Common myeloid progenitor, CD34-positive (primary cell): ENCODE results near the gene HELZ2.
A peak's percentile ranks its signal among the peaks of the same experiment; 100 is the strongest.

ENCODE experiments used
- CTCF ChIA-PET: fragments of 350-600 bp; sonication (Branson Sonifier 250); formaldehyde crosslinking; loops from one replicate; lab custom pipeline; 2021; ENCODE audit warnings: antibody characterized with exemption; lab: Charles Lee
- POLR2A ChIA-PET: fragments of 350-600 bp; sonication (Branson Sonifier 250); formaldehyde crosslinking; loops from one replicate; lab custom pipeline; 2021; ENCODE audit warnings: antibody characterized with exemption; lab: Charles Lee
- DNase-seq, 3 donors: peaks; one replicate each; pipeline versions ENCODE4 v3.0.0 to v3.0.0-alpha.2; 2013
- H3K27ac ChIP-seq, 2 experiments: 1 replicate in 1 of 2; 2 replicates in 1 of 2; pipeline ENCODE4 v1.7.0; 2013; ENCODE audit warnings: inconsistent platforms in 2 of 2, low read length in 2 of 2, mild to moderate bottlenecking in 2 of 2, low read depth in 1 of 2, moderate library complexity in 1 of 2; ENCODE audit not compliant: severe bottlenecking in 2 of 2, insufficient read depth in 1 of 2, poor library complexity in 1 of 2
- H3K27me3 ChIP-seq, 5 experiments: replicated peaks in 2 of 5; 1 replicate in 3 of 5; 2 replicates in 2 of 5; pipeline versions ENCODE4 v1.6.1 to v1.7.0; 2013; ENCODE audit warnings: low read length in 4 of 5, mild to moderate bottlenecking in 2 of 5, moderate library complexity in 2 of 5, inconsistent platforms in 1 of 5; ENCODE audit not compliant: insufficient read depth in 5 of 5, control insufficient read depth in 4 of 5
- H3K36me3 ChIP-seq, 4 experiments: 1 replicate in 2 of 4; 2 replicates in 2 of 4; pipeline versions ENCODE4 v1.6.1 to v1.7.0; 2013; ENCODE audit warnings: low read length in 3 of 4, control low read depth in 1 of 4, mild to moderate bottlenecking in 1 of 4; ENCODE audit not compliant: control insufficient read depth in 4 of 4, insufficient read depth in 4 of 4
- H3K4me1 ChIP-seq, 4 experiments: 1 replicate in 3 of 4; 2 replicates in 1 of 4; pipeline versions ENCODE4 v1.6.1 to v1.7.1; 2013; ENCODE audit warnings: low read length in 3 of 4, mild to moderate bottlenecking in 3 of 4, control low read depth in 1 of 4, inconsistent platforms in 1 of 4, moderate library complexity in 1 of 4; ENCODE audit not compliant: control insufficient read depth in 4 of 4, insufficient read depth in 4 of 4; ENCODE audit errors: control extremely low read depth in 1 of 4
- H3K4me3 ChIP-seq, 7 experiments: 1 replicate in 4 of 7; 2 replicates in 3 of 7; pipeline versions ENCODE4 v1.5.1 to v1.7.0; 2013; ENCODE audit warnings: mild to moderate bottlenecking in 7 of 7, low read length in 6 of 7, moderate library complexity in 6 of 7, inconsistent platforms in 2 of 7, low read depth in 2 of 7, control low read depth in 1 of 7; ENCODE audit not compliant: insufficient read depth in 4 of 7, control insufficient read depth in 1 of 7; ENCODE audit errors: extremely low read depth in 1 of 7
- H3K9me3 ChIP-seq, 5 experiments: 1 replicate in 4 of 5; 2 replicates in 1 of 5; pipeline versions ENCODE4 v1.6.1 to v1.7.1; 2013; ENCODE audit warnings: low read length in 4 of 5, mild to moderate bottlenecking in 2 of 5, inconsistent platforms in 1 of 5, low read depth in 1 of 5, moderate library complexity in 1 of 5; ENCODE audit not compliant: control insufficient read depth in 4 of 5, insufficient read depth in 2 of 5; ENCODE audit errors: control extremely low read depth in 1 of 5
- WGBS: methylation state at CpG from one replicate; pipeline ENCODE4 v1.1.5; 2013; ENCODE audit not compliant: insufficient coverage; 5-methylcytosine and 5-hydroxymethylcytosine counted together

HELZ2 gene

DNA sequence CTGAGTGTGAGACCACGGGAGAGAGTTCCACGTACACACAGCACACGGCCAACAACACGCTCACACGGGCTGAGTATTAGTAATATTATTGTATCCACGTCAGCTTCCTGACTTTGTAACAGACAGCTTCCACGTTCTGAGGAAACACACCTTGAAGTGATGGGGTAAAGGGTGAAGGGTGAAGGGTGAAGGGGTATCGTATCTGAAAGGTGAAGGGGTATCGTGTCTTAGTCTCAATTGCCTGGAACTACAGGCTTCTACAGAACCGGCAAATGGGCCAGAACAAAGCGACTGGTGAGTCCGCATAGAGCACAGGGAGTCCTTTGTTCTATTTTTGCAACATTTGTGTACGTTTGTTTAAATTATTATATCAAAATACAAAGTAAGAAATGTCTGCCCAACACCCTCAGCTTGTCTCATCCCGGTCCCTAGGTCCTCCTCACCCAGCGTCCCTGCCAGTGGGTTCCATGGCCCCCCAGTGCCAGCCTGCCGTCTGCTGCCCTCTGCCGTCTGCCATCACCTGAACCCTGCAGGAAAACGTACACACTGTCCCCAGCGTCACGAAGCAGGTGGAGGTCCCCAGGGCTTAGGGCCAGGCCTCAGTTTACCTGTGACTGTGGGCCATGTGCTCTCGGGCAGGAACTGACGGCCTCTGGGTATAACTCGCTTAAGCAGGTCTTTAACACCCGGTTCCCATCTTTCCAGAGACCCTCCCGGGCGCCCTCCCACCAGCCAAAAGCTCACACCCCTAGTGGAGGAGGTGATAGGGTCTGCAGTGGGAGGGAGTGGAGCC, 4.4 kb upstream of the HELZ2 start:
- WGBS = 88% methylated on average over 15 of the region's 26 CpGs

DNA sequence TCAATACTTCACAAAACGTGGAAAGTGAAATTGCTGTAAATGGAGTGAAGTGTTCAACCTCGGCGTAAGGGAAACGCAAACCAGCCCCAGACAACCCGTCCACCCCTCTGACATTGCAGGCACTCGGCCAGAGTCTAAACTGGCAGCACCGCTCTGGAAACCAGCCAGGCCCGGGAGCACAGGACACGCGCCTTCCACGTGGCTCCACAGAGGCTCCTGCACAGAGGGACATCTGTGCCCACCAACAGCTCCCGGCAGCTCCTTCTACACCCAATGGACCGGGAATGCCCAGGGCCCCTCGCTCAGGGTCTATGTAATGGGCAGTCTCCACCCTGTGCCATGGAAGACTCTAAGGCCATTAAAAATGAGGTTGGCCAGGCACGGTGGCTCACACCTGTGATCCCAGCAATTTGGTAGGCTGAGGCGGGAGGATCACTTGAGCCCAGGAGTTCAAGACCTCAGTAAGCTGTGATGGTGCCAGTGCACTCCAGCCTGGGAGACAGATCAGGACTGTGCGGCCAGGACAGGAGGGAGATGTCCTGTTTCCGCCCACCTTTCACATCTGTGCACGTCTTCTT, 3.4 kb upstream of the HELZ2 start:
- peaks cover 0 to 17% (median 11%) of the 10 kb centered on the region in 4 experiments for H3K4me1 ChIP-seq
- peaks cover 0 to 16% (median 3%) of the 10 kb centered on the region in 5 experiments for H3K27me3 ChIP-seq
- CTCF ChIA-PET = interaction anchor here (0.9 to 1.5 kb wide), 7 partner anchors 8 to 185 kb away, joined by 3 to 9 read pairs (median 3); partner anchors contain the start of gene PTK6
- WGBS = 93% methylated on average over 18 of the region's 19 CpGs
- no peak for DNase-seq
- POLR2A ChIA-PET = no interaction called here
- H3K9me3 ChIP-seq = no peaks in the 10 kb centered on the region
- no peaks in the 10 kb centered on the region for H3K36me3 ChIP-seq
- no peak overlapping the region for H3K27ac ChIP-seq
- H3K4me3 ChIP-seq = no peak overlapping the region

More for the DNA sequence above, 4.4 kb upstream of the HELZ2 start:
- no peak overlapping the region for H3K27ac ChIP-seq
- no peak overlapping the region for H3K4me3 ChIP-seq
- ChIA-PET CTCF (interaction anchor here (0.9 to 1.6 kb wide), 8 partner anchors 9 to 184 kb away, joined by 3 to 9 read pairs (median 3); partner anchors contain the start of gene PTK6), POLR2A (no interaction called here)
- DNase-seq = peak in 1 of 3 donors; percentile 22
- H3K4me1 ChIP-seq = peaks cover 0 to 10% (median 6%) of the 10 kb centered on the region in 4 experiments
- no peaks in the 10 kb centered on the region for H3K9me3 ChIP-seq
- H3K27me3 ChIP-seq = peaks cover 0 to 8% (median 3%) of the 10 kb centered on the region in 5 experiments
- H3K36me3 ChIP-seq = no peaks in the 10 kb centered on the region

DNA sequence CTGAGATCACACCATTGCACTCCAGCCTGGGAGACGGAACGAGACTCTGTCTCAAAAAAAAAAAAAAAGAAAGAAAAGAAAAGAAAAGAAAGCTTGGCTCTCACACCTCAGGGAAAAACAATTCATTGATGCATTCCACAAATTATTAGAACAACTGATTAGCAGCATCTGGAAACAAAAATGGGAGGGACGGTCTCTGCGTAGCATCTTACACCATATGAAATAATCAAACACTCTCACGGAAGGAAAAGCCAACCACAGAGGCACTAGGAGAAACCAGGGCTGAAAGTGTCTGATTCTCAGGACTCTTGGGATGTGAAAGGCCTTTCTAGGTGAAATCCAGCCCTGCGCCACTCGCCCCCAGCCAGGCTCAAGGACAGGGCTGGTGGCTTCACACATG, 2.3 kb upstream of the HELZ2 start:
- H3K27me3 ChIP-seq = peaks cover 0 to 24% (median 4%) of the 10 kb centered on the region in 5 experiments
- no peaks in the 10 kb centered on the region for H3K36me3 ChIP-seq
- no peak overlapping the region for H3K4me3 ChIP-seq
- no peaks in the 10 kb centered on the region for H3K9me3 ChIP-seq
- 96% methylated on average over 2 of the region's 7 CpGs for WGBS
- H3K27ac ChIP-seq = no peak overlapping the region
- H3K4me1 ChIP-seq = peaks cover 0 to 17% (median 11%) of the 10 kb centered on the region in 4 experiments
- POLR2A ChIA-PET = no interaction called here
- CTCF ChIA-PET = interaction anchor here (1.5 kb wide), 1 partner anchor 9 kb away, joined by 3 read pairs; no protein-coding TSS in a partner anchor
- DNase-seq = no peak

DNA sequence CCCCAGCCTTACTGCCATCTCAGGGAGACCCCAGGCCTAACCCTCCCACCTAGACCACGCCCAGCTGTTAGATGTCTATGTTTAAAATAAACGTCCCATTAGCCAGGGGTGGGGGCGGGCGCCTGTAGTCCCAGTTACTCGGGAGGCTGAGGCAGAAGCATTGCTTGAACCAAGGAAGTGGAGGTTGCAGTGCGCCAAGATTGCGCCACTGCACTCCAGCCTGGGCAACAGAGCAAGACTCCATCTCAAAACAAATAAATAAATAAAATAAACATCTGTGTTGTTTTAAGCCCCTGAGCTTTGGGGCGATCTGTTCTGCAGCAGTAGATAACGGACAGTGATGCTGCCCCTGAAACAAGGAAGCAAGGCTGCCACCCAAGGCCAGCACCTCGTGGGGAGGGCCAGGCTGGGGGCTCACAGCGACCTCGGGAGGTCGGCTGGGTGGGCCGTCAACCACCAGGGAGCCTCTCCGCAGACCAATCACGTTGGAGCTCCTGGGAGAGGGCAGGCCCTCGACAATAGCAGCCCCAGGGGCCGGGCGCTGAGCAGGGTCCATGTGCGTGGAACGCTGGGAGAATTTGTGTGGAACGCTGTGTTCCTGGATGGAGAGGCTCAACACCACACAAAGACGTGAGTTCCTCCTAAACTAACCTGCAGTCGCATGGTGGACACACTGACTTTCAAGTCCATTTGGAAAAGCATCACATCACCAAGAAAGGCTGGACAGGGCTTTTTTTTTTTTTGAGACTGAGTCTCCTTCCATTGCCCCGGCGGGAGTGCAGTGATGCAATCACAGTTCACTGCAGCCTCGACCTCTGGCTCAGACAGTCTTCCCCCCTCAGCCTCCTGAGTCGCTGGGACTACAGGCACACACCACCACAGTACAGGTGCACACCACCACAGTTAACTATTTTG, 1.0 kb upstream of the HELZ2 start:
- 86% methylated on average over 25 of the region's 28 CpGs for WGBS
- Histone ChIP-seq H3K27me3 (peaks cover 0 to 31% (median 5%) of the 10 kb centered on the region in 5 experiments), H3K9me3 (no peaks in the 10 kb centered on the region), H3K4me1 (peaks cover 0 to 17% (median 11%) of the 10 kb centered on the region in 4 experiments), H3K36me3 (no peaks in the 10 kb centered on the region), H3K27ac (no peak overlapping the region), H3K4me3 (no peak overlapping the region)
- no peak for DNase-seq
- CTCF ChIA-PET = no interaction called here
- POLR2A ChIA-PET = no interaction called here

DNA sequence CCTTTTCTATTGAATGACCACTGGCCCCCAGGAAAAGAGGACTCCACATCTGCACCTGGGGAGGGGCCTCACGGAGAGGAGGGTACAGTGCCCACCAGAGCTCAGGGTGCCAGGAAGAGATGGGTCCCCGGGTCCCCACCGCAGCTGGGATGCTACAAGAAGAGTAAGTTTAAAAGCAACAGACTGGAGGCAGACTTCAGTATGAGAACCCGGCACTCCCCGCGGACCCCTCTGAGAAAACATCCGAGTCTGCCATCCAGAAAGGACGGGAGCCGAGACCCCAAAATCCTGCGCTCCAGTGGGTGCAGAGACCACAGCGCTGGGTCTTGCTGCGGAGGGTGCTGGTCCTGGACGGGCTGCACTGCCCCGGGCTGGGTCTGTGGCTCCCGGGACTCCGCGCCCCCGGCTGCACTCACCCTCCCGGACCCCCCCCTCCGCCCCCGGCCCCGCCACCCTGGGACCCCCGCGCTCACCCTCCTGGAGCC, 350 bp downstream of the HELZ2 start:
- peaks cover 0 to 43% (median 7%) of the 10 kb centered on the region in 5 experiments for H3K27me3 ChIP-seq
- H3K4me3 ChIP-seq = peak overlapping the region; percentile 52 to 85 (median 80)
- whole genome bisulfite sequencing = 1% methylated on average over 13 of the region's 24 CpGs
- no peaks in the 10 kb centered on the region for H3K9me3 ChIP-seq
- peak in 1 of 3 donors; percentile 21 for DNase-seq
- peaks cover 0 to 26% (median 16%) of the 10 kb centered on the region in 4 experiments for H3K4me1 ChIP-seq
- CTCF ChIA-PET = interaction anchor here (1.0 to 2.1 kb wide), 2 partner anchors 35 to 80 kb away, joined by 3 to 8 read pairs; partner anchors contain the start of gene STMN3
- POLR2A ChIA-PET = no interaction called here
- peak overlapping the region in 1 of 2 experiments; percentile 71 for H3K27ac ChIP-seq
- H3K36me3 ChIP-seq = no peaks in the 10 kb centered on the region

DNA sequence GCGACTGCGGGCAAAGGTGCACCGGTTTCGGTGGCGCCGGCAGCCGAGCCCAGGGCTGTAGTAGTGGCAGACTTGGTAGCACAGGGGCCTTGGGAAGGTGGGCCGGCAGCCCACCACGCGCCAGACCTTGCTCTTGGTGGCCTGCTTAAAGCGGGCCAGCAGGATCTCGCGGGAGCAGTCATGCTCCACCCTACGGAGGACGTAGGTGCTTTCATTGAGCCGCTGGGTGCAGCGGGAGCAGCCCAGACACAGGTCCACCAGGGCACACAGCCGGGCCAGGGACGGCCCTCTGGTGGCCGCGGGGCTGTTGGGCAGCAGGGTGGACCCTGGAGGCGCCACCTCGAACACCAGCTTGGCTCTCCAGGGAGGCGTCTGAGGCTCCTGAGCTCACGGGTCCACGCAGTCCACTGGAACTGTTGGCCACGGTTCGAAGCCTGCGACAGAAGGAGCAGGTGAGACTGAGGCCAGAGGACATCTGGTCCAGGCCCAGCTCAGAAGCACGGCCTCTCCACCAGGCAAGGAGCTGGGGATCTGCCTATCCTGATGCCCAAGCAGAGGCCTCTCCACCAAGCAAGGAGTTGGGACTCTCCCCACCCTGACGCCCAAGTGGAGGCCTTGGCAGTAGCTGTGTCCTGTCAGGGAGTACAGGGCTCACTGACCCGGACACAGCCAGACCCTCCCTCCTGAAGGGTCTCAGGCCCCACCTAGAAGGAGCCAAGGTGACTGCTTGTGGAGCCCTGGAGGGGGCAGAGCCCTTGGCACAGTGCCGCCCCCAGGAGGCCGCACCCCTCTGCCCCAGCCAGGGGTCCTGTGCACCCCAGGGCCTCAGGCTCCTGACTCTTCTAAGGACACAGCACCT, 1.0 kb downstream of the HELZ2 start:
- no peak for DNase-seq
- WGBS = 95% methylated on average over 24 of the region's 34 CpGs
- POLR2A ChIA-PET = interaction anchor here (0.5 kb wide), 1 partner anchor 61 kb away, joined by 4 read pairs; no protein-coding TSS in a partner anchor
- peak overlapping the region; percentile 52 to 85 (median 80) for H3K4me3 ChIP-seq
- H3K36me3 ChIP-seq = no peaks in the 10 kb centered on the region
- peak overlapping the region in 1 of 2 experiments; percentile 71 for H3K27ac ChIP-seq
- peaks cover 0 to 45% (median 9%) of the 10 kb centered on the region in 5 experiments for H3K27me3 ChIP-seq
- CTCF ChIA-PET = interaction anchor here (1.0 to 2.1 kb wide), 4 partner anchors 18 to 81 kb away, joined by 3 to 8 read pairs (median 4); partner anchors contain the start of gene STMN3
- H3K9me3 ChIP-seq = no peaks in the 10 kb centered on the region
- H3K4me1 ChIP-seq = peaks cover 0 to 32% (median 22%) of the 10 kb centered on the region in 4 experiments
